ENCODE measurements around the gene LIMS1.

Gene LIMS1

DNA sequence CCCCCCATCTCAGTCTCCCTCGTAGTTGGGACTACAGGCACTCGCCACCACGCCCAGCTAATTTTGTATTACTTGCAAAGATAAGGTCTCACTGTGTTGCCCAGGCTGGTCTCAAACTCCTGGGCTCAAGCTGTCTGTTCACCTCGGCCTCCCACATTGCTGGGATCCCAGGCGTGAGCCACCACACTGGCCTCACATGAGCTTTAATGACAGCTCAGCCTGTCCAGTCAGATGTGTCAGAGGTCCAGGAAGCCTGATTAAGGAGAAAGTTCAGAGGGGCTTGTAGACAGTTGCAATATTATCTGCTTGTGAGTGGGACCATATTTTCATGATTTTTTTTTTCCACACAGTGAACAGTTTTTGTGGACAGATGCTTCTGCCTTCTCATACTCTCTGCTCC lies 82.0 kb downstream of the LIMS1 start:
- DNase-seq, result no peak

DNA sequence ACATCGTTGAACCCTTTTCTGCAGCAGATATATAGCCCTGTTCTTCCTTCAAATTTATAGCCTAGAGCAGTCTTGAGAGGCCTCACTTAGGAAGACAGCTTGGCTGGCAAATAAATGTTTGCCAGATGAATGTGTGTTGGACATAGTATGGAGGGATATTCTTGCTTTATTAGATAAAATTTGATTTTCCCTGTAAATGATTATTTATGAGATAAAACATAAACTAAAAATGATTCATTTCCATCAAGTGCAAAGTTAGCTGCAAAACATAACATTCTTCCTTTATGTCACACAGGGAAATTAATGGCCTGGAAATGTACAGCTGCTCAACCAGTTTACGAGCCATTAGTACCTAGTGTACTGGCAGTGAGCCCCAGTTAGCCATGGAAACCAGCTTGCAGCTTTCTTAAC lies 82.5 kb downstream of the LIMS1 start:
- no peak for DNase-seq

DNA sequence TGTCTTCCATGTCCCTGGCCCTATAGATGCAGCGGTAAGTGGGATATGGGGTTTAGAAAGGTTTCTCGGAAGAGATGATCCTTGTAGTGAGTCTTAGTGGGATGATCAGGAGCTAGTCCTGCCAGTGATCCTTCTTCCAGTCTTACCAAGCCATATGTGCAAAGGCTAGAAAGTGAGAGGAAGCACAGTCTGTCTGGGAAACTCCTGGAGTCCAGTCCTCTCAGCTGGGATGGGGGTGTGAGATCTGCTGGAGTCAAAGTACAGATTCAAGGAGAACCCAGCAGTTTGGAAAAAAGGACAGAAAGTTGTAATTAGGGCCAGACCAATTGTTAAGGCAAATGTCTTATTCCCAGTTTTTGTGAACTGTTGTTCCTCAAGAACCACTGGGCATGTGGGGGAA lies 83.3 kb downstream of the LIMS1 start:
- DNase-seq, result no peak

DNA sequence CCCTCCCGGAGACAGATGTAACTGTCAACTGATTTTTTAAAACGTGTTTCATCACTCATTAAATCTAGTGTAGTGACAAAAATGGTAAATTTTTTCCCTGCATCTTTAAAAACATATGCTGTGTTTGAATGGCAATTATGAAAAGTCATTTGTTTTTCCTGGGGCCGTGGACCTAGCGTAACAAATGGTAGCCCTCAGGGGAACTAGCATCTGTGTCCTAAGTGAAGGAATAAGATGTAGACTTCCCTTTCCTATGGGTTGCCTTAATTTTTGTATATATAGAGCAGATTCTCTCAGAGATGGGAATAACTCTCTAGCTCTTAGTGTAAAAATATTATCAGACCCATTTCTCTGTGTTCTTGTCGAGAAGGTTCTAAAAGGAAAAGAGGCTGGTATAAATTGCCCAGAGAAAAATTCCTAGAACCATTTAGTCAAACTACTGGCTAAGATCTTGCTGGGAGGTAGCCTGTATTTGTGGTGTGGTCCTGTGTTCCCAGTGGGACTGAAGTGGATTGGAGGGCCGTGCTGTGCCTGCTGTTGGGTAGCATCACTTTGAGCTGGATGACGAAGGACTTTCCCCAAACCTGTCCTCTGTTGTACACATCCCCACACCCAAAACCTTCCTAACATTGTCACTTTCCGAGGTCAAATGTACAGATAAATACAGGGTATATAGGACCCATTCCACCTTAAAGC lies 85.8 kb downstream of the LIMS1 start:
- no peak for DNase-seq

DNA sequence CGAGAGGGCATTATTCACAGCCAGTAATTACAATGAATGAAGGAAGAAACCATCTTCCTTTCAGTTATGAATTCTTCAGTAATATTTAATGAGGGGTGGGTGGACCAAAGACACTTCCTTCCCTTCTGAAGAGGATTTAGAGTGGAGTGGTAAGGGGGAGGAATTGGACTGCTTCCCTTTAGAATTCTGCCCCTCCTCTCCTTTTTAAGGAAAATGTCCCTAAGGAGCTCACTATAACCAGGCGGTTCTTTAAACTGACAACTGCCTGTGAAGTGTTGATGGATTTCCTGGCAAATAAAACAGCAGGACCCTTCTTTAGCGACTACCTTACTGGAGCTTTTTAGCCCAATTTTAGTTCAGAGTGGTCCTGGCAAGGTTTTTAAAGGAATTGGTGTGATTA lies 86.4 kb downstream of the LIMS1 start:
- DNase-seq, result no peak

DNA sequence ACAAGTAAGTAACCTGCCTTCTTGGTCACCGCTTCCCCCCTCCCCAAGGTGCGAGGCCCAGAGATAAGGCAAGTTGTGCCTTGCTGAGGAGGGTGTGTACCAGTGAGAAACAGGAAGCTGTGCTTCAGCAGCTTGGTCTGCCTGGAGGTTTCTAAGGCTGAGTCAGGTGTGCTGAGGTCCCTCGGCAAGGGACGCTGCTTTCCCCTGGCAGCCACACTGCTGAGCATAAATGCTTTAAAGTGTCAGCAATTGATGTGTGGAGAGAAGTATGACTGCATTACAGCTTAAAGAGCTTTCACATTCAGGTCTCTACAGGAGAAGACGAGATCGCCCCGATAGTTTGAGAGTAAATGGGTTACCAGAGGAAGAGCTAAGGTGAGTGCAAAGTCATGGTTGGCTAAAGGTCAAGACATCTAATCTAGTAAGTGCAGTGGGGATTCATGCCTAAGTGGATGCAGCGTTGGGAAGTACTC lies 86.9 kb downstream of the LIMS1 start:
- peak in 3 of 4 experiments; percentile 14 to 63 (median 49) for DNase-seq

DNA sequence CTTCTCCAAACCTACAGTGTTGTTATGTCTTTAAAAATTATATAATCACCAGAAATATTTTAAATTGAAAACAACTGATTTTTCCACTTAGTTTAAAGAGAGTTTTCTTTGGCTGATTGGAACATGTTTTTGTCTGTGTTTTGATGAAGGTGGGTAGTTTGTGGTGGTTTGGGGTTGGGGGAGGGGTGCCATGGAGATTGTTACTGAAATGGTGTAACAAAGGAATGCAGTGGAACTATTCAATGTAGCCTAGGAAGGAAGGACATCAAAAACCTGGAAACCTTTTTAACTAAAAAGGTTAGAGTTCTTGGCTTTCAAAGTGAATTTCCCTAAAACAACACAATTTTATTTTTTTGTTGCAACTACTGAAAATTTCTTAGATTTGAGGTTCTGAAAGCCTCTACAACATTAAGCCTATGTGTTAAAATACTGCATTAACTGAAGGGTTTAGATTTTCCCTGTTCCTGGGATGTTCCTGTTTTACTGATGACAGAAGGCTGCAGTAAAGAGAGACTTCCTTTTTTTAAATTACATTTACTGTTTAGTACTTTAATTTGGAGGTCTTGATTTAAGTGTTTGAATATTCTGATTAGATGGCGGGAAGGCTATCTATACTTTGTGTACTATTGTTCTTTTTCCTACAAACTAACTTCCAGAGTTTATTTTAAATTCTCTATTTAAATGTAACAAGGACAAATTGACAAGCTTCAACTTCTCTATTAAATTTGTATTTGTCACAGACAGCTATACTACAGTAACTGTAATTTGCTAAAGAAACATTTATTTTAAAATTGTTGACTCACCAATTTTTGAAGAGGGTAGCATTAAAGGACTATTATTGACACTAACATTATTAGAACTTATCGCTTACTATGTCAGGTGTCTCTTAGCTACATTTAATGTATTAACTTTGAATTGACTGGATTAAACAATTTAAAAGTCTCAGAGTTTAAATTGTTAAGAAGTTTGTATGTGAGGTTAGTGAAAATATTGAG lies 87.7 kb downstream of the LIMS1 start:
- DNase-seq, result no peak

DNA sequence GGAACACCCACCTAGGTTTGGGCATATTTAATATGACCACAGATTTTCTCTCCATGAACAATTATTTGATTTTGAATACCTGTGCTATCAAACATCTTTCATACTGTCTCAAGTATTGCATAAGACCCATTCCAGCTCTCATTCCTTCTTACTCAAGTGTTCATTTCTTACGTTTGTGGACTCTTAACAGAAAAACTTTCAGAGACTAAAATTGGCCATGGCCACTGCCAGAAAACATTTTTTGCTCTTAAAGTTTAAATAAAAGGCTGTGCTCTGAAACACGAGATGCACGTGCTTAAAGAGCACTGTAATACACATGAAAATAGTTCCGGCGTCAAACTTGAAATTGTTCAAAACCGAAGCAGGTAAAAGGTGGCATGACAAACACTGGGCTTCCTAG lies 89.3 kb downstream of the LIMS1 start:
- no peak for DNase-seq

DNA sequence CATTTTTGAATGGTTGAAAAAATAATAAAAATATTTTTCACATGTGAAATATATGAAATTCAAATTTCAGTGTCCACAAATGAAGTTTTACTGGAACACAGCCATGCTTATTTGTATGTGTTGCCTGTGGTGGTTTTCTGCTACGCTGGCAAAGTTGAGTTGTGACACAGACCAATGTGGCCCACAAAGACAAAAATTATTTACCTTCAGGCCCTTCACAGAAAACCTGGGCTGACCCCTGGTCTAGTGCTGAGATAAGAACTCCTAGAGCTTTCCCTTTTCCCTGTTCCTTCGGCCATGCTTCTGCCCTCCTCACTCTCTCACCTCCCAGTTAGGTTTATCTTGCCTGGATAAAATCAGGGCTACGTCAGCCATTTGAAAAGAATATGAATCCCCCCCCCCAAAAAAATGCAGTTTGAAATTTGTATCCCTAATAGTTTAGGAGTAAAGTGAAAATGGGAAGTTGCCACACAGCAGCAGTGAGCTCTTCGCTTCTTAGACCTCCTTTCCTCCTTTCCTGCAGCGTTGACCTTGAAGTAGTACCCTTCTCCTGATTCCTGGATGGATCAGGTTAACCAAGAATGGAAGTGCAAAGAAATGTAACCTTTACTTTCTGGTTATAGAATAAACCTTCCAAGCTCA lies 91.0 kb downstream of the LIMS1 start:
- no peak for DNase-seq

DNA sequence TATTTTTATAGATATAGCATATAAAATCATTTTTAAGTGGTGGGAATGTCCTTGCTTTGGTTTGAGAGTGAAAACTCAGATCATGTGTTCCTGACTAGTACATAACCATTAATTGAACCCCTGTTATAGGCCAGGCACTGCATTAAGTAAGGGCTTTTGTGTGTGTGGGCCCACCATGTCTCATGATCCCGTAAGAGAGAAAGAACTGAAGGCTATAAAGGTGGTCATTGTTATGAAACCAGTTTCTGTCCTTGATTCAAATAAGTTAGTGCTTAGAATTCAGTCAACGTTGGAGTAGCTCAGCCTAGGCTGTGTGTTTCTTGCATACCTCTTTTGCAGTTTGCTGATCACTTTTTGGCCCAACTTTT lies 91.5 kb downstream of the LIMS1 start:
- no peak for DNase-seq

DNA sequence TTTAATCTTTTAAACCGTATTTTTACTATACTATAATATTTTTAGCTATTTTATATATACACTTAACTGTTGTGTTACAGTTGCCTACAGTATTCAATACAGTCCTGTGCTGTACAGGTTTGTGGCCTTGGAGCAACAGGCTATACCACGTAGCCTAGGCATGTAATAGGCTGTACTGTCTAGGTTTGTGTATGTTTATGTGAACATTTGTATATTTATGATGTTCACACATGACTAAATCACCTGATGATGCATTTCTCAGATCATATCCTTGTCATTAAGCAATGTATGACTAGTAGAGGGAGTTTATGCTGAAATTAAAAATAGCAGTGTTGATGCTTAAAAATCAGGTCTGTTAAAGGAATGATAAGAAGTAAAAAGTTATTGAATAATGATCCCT lies 92.7 kb downstream of the LIMS1 start:
- no peak for DNase-seq

DNA sequence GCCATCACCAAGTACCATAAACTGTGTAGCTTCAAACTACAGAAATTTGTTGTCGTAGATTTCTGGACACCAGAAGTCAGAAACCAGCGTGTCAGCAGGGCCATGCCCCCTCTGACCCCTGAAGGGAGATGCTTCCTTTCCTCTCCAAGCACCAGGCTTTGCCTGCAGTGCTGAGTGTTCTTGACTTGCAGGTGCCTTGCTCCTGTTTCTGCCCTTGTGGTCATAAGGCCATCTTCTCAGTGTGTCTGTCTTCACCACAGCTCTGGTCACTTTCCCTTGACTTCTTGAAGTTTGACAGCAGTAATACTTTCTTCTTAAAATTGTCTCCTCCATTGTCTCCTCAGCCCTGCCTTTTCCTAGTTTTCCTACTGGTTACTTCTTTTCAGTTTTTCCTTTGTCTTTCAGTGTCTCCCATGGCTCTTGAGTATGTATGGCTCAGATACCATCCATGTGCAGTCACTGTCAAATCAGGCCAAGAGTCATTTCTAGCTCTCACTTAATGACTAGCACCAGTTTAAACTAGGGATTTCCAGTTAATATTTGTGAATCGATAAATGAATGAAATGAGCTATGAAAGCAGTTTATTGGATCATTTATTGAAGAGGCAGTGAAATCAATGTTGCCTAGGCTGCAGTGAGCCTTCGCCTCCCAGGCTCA lies 93.8 kb downstream of the LIMS1 start:
- no peak for DNase-seq

DNA sequence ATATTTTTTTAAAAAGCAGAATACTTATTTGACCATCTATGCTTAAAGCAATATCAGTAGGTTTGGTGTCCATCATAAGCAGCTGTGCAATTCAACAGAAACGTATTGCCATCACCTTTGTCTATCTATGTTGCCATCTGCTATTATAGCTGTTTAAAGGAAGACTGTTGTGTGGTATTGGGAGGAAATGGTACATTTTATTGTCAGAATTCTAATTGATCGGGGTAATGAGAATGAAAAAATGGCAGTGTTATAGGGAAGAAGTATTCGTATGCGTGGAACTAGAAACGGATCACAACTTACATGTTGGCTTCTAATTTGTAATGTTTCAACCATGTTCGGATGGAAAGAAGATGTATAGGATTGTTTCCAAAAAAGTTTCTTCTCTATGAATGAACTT lies 94.7 kb downstream of the LIMS1 start:
- DNase-seq, result no peak

DNA sequence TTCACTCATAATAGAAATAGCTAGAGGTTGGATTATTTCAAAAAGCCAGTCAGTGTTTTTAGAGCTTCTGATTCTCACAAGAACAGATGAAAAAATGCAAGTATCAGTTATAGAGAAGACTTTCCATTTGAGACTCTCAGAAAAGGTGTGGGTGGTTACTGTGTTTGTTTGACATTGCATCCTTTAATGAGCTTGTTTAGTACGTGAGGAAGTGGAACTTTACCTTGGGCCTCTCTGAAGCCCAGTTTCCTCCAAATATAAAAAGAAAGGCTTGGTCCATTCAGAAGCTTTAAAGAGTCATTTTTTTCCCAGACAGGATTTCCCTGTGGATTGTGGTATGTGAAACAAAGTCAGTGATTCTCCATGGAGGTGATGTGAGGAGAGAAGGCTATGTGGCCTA lies 95.1 kb downstream of the LIMS1 start:
- no peak for DNase-seq

DNA sequence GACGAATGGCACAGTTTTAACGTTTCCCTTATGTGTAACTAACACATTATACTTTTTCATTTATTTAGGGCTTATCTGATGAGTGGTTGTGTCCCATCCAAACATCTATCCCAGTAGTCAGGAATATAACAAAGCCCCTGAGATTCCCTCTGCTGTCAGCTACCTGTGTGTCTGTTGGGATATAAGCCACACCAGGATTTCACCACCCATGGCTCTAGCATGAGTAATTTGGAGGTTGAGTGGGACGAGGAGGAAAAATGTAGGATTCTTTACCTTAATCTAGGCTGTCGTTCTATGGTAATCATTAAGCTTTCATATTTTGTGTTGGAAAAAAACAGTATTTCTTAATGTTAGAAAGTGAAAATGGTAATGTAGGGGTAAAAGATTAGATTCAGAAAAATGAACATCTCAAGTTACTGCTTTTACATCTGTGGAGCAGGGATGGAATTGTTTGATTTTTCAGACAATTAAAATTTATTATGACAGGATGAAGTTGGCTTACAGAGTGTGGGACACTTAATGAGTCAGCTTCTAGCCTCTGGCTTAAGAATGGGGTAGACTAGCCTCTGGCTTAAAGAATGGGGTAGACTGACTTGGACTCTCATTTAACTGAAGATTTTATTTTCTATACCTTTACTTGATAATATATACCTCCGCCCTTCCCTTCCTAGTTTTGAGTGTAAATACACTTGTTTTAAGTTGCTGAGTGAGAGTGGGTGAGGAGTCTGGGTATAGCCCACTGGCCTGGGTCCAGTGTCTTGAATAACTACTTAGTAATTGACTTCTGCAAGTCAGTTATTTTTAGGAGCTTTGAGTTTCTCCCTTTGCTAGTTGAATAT lies 96.5 kb downstream of the LIMS1 start:
- DNase-seq, result no peak

DNA sequence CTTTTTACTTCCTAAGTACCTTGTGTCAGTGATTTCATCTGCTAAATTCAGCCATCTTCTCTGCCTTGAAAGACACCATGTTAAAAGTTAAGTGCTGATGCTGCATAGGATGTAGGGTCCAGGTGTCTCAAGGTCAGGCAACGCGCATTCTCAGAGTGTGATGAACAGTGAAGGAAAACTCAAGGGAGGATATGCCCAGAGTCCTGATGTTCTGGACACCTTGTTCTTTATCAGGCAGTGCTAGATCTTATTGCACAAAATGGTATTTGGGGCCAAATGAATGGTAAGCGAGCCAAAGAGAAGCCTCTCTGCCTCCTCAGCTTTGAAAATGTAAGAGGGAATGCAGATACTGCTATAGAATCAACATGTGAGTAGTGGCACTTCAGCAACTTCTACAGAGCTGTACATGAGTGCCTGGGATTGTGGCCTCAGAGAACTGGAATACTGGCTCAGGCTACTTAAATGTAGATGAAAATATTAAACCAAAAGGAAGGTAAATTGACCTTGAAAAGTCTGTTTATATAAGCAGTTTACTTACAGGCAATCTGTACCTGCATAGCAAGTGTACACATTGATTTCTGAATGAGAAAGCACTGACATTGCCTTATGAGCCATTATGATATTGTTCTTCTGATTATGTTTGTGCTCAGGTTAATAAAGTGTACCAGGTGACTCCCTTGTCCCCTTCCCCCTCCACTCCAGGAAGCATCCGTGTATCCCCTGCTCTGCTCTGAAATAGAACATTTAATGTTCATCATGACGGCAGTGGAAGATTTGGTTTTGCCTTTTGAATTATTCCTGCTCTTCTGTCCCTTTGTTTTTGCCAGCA lies 98.3 kb downstream of the LIMS1 start:
- no peak for DNase-seq

DNA sequence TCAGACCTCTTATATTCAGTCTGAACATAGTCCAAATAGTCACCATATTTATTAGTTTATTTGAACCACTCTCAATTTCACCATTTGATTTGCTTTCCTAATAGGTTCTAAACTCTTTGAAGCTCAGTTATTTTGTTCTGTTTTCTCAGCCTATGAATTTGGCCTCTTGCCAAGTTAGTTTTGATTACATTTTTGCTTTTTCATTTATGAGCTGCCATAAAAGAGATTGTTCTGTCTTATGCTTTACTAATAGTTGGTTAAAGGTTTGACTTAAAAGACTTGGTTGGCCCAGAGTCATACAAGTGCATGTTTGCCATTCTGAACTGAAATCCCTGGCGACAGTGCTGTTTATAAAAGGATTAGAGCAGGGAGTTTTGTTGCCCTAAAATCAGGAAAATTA lies 99.1 kb downstream of the LIMS1 start:
- no peak for DNase-seq

DNA sequence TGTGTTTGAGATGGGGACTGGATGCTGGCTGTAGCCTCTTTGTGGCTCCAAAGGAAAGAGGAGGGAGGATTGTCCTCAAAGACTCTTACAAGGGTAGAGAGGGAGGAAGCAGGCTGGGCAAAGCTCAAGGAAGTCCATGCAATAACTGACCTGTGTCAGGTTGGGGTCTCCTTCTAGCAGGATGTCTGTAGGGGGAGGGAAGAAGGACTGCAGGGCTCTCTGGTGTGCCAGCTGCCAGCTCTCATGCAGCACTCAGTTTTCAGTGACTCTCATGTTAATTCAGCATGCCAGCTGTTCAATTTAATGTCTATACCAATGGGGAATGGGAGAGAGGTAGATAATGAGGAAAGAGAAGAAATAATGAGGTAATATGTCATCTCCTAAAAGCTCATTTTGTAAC lies 99.7 kb downstream of the LIMS1 start:
- no peak for DNase-seq

DNA sequence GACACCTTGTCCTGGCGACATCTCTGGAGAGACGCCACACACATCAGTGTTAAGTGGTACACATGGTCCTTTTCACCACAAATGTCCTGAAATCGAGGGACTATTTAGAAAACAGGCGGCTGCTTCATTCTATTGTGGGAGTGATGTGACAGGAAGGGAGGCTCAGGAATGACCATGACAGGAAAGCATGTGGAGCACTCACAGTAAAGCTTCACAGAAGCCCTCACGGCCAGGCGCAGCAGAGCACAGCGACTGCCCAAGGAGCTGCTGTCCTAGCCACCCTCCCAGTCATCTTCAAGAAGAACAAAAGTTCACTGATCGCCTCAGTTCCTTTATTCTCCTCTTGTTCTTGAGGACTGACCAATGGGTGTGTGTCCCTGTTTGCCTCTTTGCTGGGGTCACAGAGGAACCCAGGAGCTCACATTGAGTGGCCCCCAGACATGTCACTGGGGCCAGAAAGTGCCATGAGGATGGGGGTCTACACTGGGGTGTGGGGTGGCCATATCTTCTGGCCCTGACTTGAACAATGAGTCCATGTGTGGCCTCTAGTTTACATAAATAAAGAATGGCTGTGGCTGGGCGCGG lies 100.4 kb downstream of the LIMS1 start:
- DNase-seq, result no peak

DNA sequence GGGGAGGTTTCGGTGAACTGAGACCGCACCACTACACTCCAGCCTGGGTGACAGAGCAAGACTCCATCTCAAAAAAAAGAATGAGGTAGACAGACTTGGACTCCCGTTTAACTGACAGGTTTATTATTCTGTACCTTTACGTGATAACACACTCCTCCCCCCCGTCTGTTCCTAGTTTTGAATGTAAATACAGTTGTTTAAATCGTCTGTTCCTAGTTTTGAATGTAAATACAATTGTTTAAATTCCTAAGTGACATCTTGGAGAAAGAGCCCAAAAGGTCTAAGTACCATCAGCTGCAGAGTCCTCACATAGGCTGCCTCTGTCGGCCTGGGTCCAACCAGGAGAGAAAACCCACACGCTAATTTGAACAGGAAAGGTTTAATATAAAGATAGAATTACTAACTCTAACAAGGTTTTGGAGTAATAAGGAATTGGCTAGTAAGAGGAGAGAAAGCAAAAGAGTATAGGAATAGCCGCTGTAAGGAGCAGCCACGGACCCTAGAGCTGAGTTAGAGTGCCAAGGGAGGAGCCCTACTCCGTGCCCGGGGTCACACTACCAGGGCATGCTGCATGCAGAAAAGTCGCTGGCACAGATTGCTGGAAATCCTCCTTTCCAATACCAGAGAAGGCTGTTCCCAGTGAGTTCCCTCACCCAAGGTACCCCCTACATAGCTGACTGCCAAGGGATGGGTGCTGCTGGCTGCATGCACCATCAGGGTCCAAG lies 101.5 kb downstream of the LIMS1 start:
- DNase-seq, result no peak

Measured in activated naive CD4-positive, alpha-beta T cell (primary cell).